Neutrophil (primary cell): ENCODE measurements around the gene NSUN6.

Source experiments
- H3K27ac ChIP-seq: fragments of 200-600 bp; sonication (generic); 2 replicates; pipeline ENCODE4 v1.5.1; 2016; ENCODE audit warnings: mild to moderate bottlenecking, moderate library complexity
- H3K27me3 ChIP-seq: fragments of 200-600 bp; sonication (generic); 2 replicates; pipeline ENCODE4 v1.6.0; 2016; ENCODE audit warnings: mild to moderate bottlenecking
- H3K36me3 ChIP-seq: fragments of 200-600 bp; sonication (generic); 2 replicates; pipeline ENCODE4 v1.5.1; 2017
- H3K4me1 ChIP-seq, 2 experiments: fragments of 200-600 bp in 1 of 2; sonication (generic) in 1 of 2; 1 replicate in 1 of 2; 2 replicates in 1 of 2; pipeline versions ENCODE4 v1.5.1 to v1.6.1; 2013 to 2016; ENCODE audit warnings: low read depth in 1 of 2, low read length in 1 of 2, mild to moderate bottlenecking in 1 of 2, moderate library complexity in 1 of 2; ENCODE audit not compliant: control insufficient read depth in 1 of 2, insufficient read depth in 1 of 2
- H3K4me3 ChIP-seq, 2 experiments: fragments of 200-600 bp in 1 of 2; sonication (generic) in 1 of 2; 1 replicate in 1 of 2; 2 replicates in 1 of 2; pipeline ENCODE4 v1.5.1; 2013 to 2016; ENCODE audit warnings: low read depth in 1 of 2, low read length in 1 of 2, mild to moderate bottlenecking in 1 of 2, moderate library complexity in 1 of 2
- H3K9me3 ChIP-seq: fragments of 200-600 bp; sonication (generic); 2 replicates; pipeline ENCODE4 v1.5.1; 2016
- TF ChIP-seq, protein P1 (sequence below): fragments of 200-600 bp; sonication (generic); IDR thresholded peaks from 2 replicates; pipeline ENCODE4 v1.5.1; 2016; ENCODE audit warnings: antibody characterized with exemption

NSUN6 gene

DNA sequence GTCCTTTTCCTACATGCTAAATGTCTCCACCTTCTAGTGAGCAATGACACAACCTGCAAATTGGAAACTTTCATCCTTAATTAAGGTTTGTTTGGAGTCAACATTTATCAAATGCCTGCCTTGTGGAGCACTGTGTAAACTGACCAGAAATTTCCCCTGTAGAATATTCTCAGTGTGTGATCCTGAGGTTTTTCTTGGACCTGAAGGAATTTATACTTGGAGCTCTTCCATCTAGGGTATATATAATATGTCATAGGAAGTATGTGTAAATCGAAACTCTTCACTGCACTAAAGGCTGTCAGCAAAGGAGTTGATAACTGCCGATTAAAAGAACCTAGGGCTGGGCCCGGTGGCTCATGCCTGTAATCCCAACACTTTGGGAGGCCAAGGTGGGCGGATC, 152.4 kb downstream of the NSUN6 start:
- Histone ChIP-seq H3K4me1 (no peaks in the 10 kb centered on the region), H3K4me3 (no peak overlapping the region), H3K27me3 (no peaks in the 10 kb centered on the region), H3K36me3 (no peaks in the 10 kb centered on the region), H3K9me3 (no peaks in the 10 kb centered on the region), H3K27ac (no peak overlapping the region)
- TF ChIP-seq, protein P1, sequence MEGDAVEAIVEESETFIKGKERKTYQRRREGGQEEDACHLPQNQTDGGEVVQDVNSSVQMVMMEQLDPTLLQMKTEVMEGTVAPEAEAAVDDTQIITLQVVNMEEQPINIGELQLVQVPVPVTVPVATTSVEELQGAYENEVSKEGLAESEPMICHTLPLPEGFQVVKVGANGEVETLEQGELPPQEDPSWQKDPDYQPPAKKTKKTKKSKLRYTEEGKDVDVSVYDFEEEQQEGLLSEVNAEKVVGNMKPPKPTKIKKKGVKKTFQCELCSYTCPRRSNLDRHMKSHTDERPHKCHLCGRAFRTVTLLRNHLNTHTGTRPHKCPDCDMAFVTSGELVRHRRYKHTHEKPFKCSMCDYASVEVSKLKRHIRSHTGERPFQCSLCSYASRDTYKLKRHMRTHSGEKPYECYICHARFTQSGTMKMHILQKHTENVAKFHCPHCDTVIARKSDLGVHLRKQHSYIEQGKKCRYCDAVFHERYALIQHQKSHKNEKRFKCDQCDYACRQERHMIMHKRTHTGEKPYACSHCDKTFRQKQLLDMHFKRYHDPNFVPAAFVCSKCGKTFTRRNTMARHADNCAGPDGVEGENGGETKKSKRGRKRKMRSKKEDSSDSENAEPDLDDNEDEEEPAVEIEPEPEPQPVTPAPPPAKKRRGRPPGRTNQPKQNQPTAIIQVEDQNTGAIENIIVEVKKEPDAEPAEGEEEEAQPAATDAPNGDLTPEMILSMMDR: no peak

DNA sequence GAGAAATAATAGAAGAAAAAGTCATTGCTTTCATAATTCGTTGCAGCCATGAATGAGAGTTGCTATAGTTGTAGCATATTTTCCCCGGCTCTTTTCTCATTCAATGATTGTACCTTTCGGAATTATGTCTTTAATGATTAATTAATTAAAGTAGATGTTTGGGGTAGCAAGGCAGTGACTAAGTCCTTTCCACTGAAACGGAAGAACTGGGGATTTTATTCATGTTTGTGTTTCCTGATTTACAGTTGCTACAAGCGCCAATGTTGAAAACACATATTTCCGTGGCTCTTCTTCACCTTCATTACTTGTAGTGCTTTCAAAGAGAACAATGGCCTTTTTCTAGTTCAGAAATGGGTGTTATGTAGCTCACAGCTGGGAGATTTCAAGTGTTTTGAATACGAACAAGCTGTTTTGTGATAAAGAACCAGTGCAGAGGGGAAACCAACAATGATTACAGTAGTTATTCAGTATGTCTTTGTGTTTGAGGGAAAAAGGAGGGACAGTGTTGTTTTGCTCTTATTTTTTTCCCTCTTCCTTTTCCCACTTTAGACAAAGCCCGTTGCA, 153.5 kb downstream of the NSUN6 start:
- H3K4me3 ChIP-seq: no peak overlapping the region
- no peaks in the 10 kb centered on the region for H3K27me3 ChIP-seq
- H3K36me3 ChIP-seq: no peaks in the 10 kb centered on the region
- TF ChIP-seq, protein P1: no peak
- H3K4me1 ChIP-seq: no peaks in the 10 kb centered on the region
- no peaks in the 10 kb centered on the region for H3K9me3 ChIP-seq
- H3K27ac ChIP-seq: no peak overlapping the region
